SH-SY5Y (cell line): Measurements from ENCODE around the gene PRMT7.

ENCODE experiments used
- GATA2 ChIP-seq: IDR thresholded peaks from 2 replicates; pipeline ENCODE4 v1.6.1; 2011; ENCODE audit warnings: mild to moderate bottlenecking, low read depth, low read length
- GATA3 ChIP-seq: IDR thresholded peaks from 2 replicates; pipeline ENCODE4 v1.6.1; 2011; ENCODE audit warnings: low read depth, mild to moderate bottlenecking, low read length, moderate library complexity

- no peak for TF ChIP-seq GATA2
- no peak for TF ChIP-seq GATA3
Observed at GRCh38 chr16:68383858-68384257, 73.0 kb downstream of the PRMT7 start.
